Stimulated activated CD4-positive, alpha-beta T cell treated with anti-CD3 and anti-CD28 coated beads, Interleukin-15, amount 100 ng/mL, for 24 hours (primary cell): ENCODE measurements around the gene BRCA2.

ENCODE experiments used
- DNase-seq: peaks from one replicate; pipeline ENCODE4 v3.0.0-alpha.2; 2020

The BRCA2 gene

GRCh38 chr13:32428581-32429432, 113.5 kb downstream of the BRCA2 start:
- no peak for DNase-seq

GRCh38 chr13:32429433-32429909, 114.2 kb downstream of the BRCA2 start:
- DNase-seq = no peak

GRCh38 chr13:32430018-32430747, 114.9 kb downstream of the BRCA2 start:
- DNase-seq = no peak

GRCh38 chr13:32431361-32431760, 116.1 kb downstream of the BRCA2 start:
- DNase-seq = no peak

GRCh38 chr13:32432856-32433255, 117.5 kb downstream of the BRCA2 start:
- no peak for DNase-seq

- DNase-seq = no peak
Observed at GRCh38 chr13:32438871-32439270, 123.6 kb downstream of the BRCA2 start.

GRCh38 chr13:32443111-32443510, 127.8 kb downstream of the BRCA2 start:
- DNase-seq = no peak

GRCh38 chr13:32445461-32445860, 130.2 kb downstream of the BRCA2 start:
- no peak for DNase-seq

- no peak for DNase-seq
Observed at GRCh38 chr13:32446220-32446619, 130.9 kb downstream of the BRCA2 start.

GRCh38 chr13:32446773-32447465, 131.6 kb downstream of the BRCA2 start:
- DNase-seq = no peak

GRCh38 chr13:32447894-32448623, 132.8 kb downstream of the BRCA2 start:
- DNase-seq = no peak

GRCh38 chr13:32448972-32449371, 133.7 kb downstream of the BRCA2 start:
- no peak for DNase-seq
